AG09309 (cell line): ENCODE results near the gene RPL19.

Experiments
- DNase-seq: peaks from one replicate; pipeline ENCODE4 v3.0.0-alpha.2; 2010; ENCODE audit warnings: low read depth
- H3K4me3 ChIP-seq: 2 replicates; pipeline ENCODE4 v1.5.1; 2011; ENCODE audit warnings: mild to moderate bottlenecking, low read depth, low read length, moderate library complexity; ENCODE audit not compliant: control insufficient read depth
- CTCF ChIP-seq: IDR thresholded peaks from 2 replicates; pipeline ENCODE4 v1.5.1; 2011; ENCODE audit warnings: mild to moderate bottlenecking, low read depth, low read length, inconsistent platforms; ENCODE audit not compliant: insufficient read depth, control insufficient read depth; ENCODE audit errors: missing control alignments

The RPL19 gene

GRCh38 chr17:39225308-39225958, 25.4 kb downstream of the RPL19 start, which contains the start of gene STAC2:
TSS of gene STAC2 (minus strand) at chr17:39225945. CDS start at chr17:39225502, 443 bp downstream.
- no peak for TF ChIP-seq CTCF
- DNase-seq = no peak
- peak within 1 kb of the TSS; percentile 44 for H3K4me3 ChIP-seq

DNA sequence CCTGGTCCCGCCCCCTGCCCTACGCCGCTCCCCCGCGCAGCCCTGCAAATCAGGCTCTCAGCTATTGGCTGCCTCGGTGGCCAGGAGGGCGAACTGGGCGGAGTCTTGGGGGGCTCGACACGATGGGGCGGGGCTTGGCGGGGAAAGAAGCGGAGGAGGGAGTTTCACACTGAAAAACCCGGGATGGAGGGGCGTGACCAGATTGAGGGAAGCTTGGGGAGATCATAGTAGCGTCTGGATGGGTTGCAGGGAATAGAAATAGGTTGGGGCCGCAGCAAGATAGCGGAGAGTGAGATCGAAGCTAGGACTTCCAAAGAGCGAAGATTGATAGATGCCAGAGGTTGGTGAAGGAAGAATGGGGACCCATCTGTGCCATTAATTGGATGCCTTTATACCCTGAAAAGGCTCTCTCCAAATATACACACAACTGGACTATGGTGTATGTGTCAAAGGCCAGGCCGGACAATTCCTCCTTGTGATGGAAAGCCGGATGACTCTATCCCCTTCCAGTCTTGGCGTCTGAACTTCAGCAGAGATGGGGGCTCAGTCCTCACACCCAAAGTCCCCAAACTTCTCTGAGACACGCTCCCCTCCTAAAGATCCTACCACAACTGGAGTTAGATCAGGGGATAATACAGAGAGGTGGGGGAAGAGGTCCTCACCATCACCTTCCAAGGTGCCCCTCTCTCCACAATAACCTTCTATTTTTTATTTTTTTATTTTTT, 26.0 kb downstream of the RPL19 start:
- TF ChIP-seq CTCF = no peak
- no peak for DNase-seq
- peak overlapping the region; percentile 44 for H3K4me3 ChIP-seq

DNA sequence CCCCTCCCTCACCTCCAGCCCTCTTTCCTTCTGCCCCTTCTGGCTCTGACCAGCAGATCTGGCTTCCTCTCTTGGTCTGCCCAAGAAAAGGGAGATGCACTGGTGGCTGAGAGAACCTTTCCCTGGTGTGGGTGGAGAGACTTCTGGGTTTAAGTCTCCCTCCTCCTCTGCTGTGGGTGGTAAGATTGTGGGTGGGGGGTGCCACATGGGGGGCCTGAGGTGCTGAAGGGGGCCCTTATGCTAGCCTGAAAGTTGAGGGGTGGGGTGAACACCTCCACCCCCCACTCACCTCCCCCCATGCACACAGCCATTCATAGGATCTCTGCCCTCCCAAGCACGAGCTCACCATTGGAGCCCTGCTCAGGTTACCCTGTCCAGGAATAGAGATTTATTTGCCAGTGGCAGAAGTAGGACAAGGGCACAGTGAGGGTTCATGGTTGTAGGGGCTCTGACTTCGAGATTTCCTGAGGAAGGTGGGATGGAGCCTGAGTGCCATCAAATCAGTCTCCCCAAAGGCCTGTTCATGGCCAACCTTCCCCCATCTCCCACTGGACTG, 27.4 kb downstream of the RPL19 start:
- no peak for DNase-seq
- TF ChIP-seq CTCF = no peak
- no peak overlapping the region for H3K4me3 ChIP-seq

GRCh38 chr17:39229274-39229913, 29.3 kb downstream of the RPL19 start:
- no peak for TF ChIP-seq CTCF
- no peak for DNase-seq

GRCh38 chr17:39230361-39230760, 30.3 kb downstream of the RPL19 start:
- H3K4me3 ChIP-seq = no peak overlapping the region
- no peak for TF ChIP-seq CTCF
- no peak for DNase-seq

More at GRCh38 chr17:39229274-39229913, 29.3 kb downstream of the RPL19 start:
- H3K4me3 ChIP-seq = no peak overlapping the region

DNA sequence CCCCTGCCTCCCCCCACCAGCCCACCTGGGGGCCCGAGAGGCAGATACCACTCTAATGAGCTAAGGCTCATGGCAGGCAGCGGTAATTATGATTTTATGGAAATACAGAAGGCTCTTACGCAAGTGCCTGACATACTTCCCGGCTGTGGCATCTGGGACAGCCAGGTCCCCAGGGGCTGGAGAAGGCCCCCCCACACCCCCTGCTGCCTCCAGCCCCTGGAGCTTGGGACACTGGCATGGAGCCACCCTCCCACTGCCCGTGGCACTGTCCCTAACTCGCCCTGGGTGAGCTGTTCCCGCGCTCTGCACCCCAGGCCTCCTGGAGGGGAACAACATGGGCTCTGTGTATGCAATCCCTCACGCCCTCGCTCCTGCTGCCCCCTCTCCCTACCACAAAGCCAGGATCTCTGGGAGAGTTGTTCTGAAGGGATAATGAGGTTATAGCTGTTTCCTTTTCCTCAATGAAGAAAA, 31.0 kb downstream of the RPL19 start:
- DNase-seq = no peak
- no peak for TF ChIP-seq CTCF
- H3K4me3 ChIP-seq = no peak overlapping the region
